GM18861 (cell line): ENCODE results near the gene MEIOB.
A peak's percentile ranks its signal among the peaks of the same experiment; 100 is the strongest.

Experiments used
- ATAC-seq: cut with Tn5 transposase; IDR thresholded peaks from one replicate; pipeline ENCODE4 v1.9.1; 2021; ENCODE audit not compliant: unreplicated experiment

The MEIOB gene

DNA sequence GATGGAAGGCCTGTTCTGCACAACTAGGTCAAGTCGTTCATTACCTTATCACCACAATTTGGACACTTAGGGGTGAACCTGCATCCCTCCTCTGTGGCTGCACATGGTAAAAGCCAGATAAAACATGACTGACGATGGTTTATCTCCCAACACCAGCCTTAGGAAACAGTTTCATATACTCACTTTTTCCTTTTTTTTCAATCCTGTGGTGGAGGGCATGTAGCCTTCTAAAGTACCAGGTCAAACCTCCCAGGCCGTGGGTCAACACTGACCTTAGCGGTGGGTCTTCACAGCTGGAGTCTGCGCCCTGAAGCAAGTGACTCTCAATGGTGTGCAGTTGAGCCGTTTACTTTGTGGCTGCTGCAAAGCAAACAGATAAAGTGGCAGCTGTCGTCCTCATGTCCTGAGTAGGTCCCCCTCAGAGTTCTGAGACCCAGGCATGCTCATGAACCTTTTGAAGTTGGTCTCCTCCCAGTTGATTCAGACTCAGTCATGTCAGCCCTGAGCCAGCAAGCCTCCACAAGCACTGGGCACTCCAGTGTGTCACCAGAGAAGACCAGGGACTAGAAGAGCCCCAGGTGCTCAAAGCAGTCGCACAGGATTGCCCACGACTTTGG is 39.0 kb downstream of the MEIOB start:
- ATAC-seq = no peak

DNA sequence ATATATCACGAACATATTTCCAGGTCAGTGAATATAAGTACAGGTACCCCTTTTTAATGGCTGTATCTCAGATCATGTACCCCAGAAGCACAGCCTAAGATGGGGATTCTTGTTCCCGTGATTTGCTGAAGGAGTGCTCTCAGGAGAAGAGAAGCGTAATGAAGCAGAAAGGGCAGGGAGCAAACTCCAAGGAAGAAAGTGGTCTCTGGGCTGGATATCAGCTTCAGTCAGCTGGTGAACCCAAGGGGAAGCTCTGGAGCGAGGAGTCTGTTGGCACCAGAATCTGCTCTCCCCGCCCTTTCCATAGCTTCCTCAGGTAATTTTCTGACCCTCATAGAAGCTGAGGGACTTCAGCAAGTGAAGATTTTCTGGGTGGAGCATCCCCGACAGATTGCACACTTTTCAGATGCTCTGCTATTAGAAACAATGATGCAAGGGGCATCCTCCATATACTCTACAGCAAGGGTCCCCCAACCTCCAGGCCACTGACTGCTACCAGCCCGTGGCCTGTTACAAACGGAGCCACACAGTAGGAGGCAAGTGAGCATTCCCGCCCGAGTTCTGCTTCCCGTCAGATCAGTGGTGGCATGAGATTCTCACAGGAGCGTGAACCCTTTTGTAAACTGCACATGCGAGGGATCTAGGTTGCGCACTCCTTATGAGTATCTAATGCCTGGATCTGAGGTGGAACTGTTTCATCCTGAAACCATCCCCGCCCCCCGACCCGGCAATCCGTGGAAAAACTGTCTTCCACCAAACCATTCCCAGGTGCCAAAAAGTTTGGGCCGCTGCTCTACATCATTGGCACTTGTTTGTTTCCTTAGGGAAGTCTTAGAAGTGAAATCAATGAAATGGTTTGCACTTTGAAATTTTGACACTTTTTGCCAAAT is 40.5 kb downstream of the MEIOB start:
- no peak for ATAC-seq

DNA sequence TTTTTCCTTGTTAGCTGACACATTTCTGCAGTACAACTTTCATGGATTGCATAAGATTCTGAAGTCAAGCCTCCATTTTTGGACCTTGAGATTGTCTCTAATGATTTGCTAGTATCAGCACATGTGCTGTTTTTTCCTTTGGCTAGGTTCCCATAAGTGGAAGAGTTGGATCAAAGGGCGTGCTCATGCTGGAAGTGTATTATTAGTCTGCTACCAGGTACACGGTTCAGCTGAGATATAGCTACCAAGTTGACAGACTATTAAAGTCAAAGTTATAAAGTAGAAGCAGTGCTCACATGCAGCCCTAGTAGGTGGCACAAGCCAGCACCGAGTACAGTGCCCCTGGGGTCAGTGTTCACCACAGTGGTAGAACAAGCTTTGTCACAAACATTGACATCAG is 41.8 kb downstream of the MEIOB start:
- no peak for ATAC-seq

DNA sequence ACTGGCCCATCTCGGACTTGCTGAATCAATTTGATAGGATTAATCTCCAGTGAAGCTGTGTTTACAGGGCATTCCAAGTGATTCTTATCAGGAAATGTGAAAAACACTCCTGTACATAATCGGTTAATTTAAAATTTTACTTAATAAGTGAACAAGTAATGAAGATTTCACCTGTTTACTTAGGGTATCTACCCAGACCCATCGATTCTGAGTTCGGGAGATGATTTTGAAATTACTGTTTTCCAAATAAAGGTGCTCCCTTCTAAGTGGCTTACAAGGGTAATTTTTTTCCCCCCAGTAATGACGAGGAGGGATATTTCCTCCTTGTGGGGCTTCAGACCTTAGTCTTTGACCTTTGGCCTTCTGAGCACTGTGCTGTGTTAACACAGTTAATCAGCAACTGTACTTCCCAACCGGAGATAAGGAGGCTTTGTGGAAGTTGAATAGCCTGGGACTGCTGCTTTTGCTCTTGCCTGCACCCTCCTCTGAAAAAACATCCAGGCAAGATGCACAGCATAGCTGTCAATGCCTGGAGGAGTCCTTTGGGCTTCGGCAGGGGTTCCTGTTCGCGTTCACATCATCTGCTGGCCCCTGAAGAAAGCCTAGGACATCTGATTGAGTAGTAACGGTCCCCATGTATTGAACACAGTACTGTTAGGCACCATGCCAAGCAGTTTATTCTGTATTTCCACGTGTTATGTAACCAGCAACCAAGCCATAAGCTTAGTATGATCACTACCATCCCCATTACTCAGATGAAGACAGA is 43.1 kb downstream of the MEIOB start:
- ATAC-seq = no peak

DNA sequence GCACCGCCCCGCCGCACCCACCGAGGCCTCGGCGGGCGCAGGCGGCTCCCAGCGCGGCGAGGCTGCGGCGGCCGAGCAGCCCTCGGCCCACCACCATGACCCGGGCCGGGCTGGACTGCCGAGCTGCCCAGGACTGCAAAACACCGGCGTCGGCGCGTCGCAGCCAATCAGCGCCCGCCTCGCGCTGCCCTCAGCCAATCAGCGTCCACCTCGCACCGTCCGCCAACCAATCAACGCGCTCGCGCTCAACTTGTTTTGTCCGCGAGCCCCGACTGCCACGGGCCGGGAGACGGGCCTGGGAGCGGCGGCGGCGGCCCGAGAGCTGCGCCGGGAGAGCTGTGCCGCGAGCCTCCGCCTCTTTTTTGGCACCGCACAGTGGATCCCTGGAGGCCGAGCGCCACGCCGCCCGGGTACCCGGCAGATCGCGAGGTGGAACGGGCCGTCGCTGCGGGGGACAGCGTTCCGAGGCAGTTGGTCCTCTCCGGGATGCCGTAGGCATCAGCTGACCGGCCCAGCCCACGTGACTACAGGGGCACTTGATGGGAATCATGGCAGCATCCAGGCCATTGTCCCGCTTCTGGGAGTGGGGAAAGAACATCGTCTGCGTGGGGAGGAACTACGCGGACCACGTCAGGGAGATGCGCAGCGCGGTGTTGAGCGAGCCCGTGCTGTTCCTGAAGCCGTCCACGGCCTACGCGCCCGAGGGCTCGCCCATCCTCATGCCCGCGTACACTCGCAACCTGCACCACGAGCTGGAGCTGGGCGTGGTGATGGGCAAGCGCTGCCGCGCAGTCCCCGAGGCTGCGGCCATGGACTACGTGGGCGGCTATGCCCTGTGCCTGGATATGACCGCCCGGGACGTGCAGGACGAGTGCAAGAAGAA is 45.0 kb downstream of the MEIOB start, which contains the start of the genes FAHD1 and HAGH:
Gene FAHD1, plus strand, starts transcription at position 516 of the 883 bp plus-strand sequence. Its CDS starts 33 bp downstream, at position 549.
Gene HAGH, minus strand, starts transcription at position 135 of the 883 bp plus-strand sequence. Its CDS starts 38 bp downstream, at position 97.
- peak; percentile 70 for ATAC-seq

DNA sequence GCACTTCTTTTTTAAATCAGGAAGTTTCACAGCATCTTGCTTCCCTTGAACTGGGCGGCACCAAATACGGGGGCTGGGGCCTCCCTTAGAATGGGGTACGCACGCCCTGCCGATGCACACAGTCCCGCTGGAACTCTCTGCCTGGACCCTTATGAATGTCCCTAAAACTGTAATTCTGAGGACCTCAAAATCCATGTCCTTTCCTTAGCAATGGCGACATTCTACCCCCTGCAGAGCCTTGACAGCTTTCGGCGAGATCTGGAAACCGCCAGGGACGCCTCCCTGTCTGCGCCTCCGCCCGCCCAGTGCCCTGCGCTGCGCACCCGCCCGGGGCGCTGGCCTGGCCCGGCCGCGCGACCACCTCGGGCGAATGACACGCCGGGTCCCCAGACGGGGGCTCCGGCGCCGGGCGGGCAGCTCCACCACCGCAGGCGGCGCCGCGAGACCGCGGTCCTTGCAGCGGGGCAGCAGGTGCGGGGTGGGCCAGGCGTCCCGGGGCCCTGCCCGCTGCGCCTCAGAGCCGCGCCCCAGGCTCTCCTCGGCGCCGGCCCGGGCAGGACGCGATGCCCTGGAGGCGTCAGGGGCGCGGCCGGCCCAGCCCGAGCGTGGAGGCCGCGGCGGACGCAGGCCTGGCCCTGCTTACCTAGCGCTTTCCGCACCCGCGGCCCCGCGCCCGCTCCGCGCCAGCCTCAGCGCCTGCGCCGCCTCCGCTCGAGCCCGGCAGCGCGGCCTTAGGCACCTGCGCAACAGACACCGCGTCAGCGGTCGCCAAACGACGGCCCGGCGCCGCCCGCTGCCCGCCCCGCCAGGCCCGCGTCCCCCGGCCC is 45.9 kb downstream of the MEIOB start:
- ATAC-seq = peak; percentile 32

DNA sequence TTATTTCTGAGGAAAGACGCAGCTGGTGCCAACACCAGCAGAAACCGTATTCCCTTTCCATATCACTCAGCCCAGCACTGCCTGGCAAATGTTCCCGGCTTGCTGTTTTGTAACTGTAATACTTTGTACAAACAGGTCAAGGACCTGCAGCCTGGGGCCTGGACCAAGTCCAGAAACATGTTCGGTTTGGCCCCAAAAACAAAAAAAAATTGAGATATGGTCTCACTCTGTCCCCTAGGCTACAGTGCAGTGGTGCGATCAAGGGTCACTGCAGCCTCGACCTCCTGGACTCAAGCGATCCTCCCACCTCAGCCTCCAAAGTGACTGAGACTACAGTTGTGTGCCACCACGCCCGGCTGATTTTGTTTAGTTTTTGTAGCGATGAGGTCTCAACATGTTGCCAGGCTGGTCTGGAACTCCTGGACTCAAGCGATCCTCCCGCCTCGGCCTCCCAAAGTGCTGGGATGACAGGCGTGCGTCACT is 46.5 kb downstream of the MEIOB start:
- ATAC-seq = no peak

DNA sequence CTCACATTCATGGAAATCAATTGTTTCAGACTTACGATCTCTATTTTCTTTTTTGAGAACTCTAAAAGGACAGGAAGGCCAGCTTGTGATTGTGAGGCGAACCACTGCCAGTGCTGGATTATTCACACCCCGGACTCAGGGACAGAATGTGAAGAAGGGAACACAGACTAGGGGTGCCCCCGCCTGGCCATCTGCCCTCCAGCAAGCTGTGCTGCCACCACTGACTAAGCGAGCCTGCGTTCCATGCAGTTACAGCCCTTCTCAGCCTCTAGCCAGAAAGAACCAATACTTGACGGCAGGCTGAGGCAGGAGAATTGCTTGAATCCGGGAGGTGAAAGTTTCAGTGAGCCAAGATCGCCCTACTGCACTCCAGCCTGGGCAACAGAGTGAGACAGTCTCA is 48.1 kb downstream of the MEIOB start:
- ATAC-seq = no peak

DNA sequence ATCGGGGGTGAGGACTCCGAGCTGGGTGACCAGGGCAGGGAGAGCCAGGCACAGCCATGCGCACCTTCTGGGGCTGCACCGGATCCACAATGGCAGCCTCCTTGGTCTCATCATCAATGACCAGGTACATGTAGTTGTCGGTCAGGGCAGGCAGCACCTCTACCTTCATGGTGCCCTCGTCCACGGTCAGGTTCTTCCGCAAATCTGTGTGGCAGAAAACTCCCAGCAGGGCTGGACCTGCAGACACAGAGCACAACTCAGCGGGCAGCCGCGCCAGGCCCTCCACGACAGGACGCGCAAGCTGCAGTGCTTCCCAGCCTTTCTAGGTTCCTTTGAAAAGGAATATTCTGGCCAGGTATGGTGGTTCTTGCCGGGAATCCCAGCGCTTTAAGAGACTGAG is 49.2 kb downstream of the MEIOB start:
- no peak for ATAC-seq

DNA sequence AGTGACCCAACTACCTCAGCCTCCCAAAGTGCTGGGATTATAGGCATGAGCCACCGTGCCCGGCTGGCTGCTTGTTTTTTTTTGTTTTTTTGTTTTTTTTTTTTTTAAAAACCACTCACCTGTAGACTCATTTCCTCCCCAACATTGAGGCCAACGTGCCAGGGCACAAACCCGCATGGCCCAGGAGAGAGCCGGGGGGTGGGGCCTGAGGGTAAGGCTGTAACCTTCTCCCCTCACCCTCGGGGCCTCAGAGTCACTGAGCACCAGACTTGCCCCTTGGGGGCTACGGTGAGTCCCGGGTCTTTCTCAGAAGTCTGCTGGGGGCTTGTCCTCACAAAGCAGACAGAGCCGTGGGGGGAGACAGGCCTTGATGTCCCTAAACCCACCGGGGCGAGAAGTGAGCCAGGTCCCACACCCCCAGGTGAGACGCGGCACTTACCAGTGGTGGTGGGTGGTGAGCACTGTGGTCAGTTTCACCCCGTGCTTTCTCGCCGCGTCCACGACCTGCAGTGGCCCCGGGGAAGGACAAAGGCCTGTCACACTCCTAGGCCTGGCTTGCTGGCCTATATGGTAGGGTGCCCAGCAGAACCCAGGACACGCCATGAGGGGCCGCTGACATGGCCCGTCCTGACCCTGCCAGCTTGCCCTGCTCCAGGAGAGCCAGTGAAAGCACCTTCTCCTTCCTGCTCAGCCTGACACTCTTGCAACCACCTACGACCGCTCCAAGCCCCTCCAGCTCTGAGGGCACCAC is 49.9 kb downstream of the MEIOB start:
- no peak for ATAC-seq

DNA sequence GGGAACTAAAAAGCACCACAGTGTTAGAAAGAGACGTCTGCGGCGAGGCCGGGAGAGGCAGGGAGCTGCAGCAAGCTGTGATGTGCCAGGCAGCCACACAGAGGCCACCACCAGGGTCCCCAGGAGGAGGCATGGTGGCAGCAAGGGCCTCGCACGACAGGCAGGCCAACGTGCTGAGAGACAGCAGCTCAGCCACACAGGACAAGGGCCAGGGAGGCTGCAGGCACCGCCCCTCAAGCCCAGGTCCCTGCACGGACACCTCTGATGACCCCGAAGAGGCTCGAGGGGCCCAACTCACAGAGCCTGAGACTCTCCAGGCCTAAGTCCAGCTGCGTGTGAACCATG is 51.0 kb downstream of the MEIOB start:
- no peak for ATAC-seq

DNA sequence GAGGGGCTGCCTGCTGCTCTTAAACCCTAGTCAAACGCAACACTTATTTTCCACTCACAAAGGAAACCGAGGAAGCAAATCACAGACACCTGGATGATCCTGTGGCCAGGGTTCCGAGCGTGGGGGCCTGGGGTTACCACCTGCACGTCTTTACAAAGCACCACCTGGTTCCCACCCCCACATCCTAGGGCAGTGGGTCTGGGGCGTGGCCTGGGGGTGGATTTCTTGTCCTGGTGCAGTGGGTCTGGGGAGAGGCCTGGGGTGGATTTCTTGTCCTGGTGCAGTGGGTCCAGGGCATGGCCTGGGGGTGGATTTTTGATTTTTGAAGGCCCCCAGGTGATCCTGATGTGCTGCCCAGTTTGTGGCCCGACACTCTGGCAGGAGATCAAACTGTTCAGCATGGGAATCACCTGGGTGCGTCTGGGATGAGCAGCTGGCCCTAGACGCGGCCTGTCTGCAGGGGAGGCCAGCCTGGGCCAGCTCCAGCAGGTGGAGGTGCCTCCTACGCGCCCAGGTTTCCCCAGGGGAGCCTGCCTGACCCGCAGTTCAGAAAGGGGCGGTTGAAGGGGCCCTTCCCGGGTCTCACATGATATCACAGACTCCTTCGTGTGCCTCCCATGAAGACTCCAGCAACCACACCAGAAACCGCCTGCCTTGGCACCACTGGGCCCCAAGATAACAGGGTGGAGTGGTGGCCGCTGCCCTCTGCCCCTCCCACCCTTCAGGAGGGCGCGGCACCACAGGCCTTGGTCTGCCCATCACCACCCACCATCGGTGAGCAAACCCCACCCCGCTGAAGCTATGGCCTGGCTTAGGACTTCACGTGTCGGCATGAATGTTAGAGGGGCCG is 51.6 kb downstream of the MEIOB start:
- ATAC-seq = no peak

DNA sequence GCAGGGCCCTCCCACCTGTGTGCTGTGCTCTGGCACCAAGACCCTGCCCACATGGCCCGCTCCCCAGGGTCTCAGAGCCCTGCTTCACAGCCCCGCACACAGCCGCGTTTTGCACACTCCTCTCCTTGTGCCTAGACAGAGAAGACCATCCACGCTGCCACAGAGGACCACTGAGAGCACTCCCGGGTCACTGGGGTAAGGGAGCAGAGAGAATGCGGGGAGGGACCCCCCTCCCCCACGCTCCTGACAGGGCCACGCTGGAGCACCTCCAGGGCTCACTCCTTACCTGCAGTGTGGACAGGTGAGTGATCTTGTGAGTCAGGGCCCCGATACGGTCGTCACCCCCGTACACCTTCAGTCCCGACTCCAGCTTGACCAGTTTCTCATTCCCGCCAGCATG is 52.4 kb downstream of the MEIOB start:
- ATAC-seq = no peak

DNA sequence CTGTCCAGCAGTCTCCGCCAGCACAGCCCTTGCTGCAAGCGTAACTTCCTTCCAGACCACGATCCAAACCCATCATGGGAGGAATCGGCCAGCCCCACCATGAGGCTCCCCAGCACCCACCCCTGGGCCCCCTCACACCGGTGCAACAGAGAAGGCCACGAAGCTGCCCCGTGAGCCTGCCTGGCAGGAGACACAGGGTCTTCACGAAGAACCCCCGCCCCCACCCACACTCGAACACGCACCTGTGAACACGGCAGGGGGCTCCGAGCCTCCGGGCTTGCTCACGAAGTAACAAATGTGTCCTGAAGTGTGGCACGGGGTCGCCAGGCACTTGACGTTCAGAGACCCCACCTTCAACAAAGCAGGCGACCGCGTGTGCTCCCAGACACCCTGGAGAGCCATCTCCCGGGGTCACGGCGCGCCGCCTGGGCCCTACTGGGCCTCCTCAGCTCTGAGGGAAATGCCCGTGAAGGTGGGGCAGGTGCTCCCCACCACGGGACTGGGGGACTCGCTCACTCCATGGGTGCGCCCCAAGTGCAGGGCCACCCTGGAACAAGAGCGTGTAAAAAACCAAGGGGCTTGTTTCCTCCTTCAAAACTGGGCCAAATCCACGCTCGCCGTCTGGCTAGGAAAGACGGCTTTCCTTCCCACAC is 53.0 kb downstream of the MEIOB start:
- ATAC-seq = no peak

DNA sequence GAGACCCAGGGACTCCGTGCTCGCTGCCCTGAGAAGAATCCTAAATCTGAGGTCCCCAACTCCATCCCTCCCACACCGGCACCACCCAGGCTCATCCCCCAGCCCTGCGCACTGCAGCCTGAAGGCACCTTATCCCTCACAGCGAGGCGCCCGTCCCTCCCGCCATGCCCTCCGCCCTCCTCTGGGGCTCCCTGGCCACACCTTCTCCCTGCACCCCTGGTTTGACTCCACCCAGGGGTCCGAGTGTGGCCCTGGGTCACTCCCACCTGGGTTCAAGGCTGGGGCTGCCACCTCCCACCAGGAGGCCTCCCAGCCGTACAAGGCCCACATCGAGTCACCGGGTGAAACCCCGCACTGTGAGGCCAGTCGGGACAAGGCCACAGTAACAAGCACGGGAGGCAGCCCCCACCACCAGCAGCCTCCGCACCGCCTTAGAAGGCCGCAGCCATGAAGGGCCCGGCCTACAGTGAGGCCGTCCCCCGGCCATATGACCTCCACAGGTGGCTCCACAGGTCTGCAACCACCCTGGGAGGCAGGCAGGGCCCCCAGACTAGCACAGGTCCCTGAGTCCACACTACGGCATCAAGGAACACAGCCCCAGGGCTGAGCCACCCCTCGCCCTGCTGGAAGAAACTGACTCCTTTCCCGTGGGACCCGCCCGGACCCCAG is 53.6 kb downstream of the MEIOB start:
- no peak for ATAC-seq

DNA sequence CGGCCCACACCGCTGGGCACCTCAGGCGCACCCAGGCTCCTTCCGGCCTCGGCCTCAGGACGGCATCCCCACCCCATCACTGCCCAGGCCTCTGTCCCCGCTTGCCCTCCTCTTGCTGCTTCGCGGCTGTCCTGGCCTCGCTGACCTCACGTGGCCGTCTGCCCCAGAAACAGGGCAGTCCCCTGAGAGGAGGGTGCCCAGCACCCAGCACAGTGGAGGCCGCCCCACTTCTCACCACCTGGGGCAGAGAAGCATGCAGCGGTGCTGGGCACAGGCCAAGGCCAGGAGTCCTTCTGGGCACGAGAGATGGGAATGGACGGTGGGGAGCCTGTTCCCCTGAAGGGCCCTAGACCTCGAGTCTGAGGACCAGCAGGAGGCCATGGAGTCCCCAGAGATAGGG is 54.2 kb downstream of the MEIOB start:
- no peak for ATAC-seq

DNA sequence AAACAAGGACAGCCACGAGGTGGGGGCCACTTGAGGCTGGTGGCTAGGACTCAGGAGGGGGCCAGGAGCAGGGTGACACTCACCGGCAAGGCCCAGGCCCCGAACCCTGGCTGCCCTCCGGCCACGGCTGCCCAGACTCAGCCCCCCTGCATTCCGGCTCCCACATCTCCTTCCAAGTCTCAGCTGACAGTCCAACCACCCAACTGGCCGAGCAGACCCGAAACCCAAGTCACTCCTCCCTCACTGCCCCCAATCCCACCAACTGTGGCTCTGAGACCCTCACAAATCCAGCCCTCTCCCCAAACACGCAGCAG is 54.7 kb downstream of the MEIOB start:
- ATAC-seq = no peak
